Mucosa of stomach (tissue), 1 donor: ENCODE data around the gene SLC1A4.
"Not testable (repeated sequence)": the region's sequence is repeated elsewhere in the genome, so short reads cannot be mapped to it uniquely, and the experiment has no call there.

Experiments
- H3K27me3 ChIP-seq: one replicate; pipeline ENCODE4 v1.7.0; 2013; ENCODE audit warnings: mild to moderate bottlenecking, low read length; ENCODE audit not compliant: control insufficient read depth, insufficient read depth
- H3K36me3 ChIP-seq: one replicate; pipeline ENCODE4 v1.7.0; 2013; ENCODE audit warnings: low read length; ENCODE audit not compliant: control insufficient read depth, insufficient read depth
- H3K4me1 ChIP-seq: one replicate; pipeline ENCODE4 v1.7.0; 2013; ENCODE audit warnings: mild to moderate bottlenecking, low read length; ENCODE audit not compliant: control insufficient read depth, insufficient read depth
- H3K4me3 ChIP-seq: one replicate; pipeline ENCODE4 v1.7.0; 2013; ENCODE audit warnings: low read length
- H3K9ac ChIP-seq: one replicate; pipeline ENCODE4 v1.7.0; 2013; ENCODE audit warnings: mild to moderate bottlenecking, low read length, moderate library complexity
- H3K9me3 ChIP-seq: one replicate; pipeline ENCODE4 v1.7.0; 2013; ENCODE audit warnings: mild to moderate bottlenecking, low read length, moderate library complexity; ENCODE audit not compliant: control insufficient read depth
- donor health status: Pancreatic carcinoma.

SLC1A4 gene

DNA sequence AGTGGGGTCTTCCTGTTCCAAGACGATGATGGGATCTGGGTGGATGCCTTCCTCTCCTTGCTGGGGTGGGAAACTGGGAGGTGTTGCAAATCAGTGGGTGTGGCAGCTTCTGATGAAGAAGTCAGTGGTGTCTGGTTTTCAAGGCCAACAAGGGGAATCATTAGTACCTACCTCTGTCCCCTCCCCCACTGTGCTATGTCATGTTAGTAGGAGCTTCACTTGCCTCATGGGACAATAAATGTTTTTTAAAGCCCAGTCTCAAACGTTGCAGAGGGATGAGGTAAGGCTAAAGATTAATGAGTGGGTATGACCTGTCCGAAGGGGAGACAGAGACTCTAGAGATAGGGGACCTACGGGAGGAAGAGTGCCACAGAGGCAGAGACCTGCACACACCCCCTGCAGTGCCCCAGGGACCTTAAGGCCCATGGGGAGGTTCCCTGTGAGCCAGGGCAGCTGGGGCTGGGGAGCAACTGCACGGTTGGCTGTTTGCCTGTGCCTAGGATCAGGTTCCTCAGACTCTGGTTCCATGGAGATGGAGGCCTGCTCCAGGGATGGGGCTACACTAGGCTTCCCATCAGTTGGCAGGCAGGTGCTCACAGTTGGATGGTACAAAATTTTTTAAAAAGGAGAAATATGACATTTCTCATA is 37.8 kb upstream of the SLC1A4 start:
- no peaks in the 10 kb centered on the region for H3K27me3 ChIP-seq
- H3K4me3 ChIP-seq, result no peak overlapping the region
- H3K9me3 ChIP-seq, result no peaks in the 10 kb centered on the region
- no peak overlapping the region for H3K9ac ChIP-seq
- H3K4me1 ChIP-seq, result no peaks in the 10 kb centered on the region
- H3K36me3 ChIP-seq, result no peaks in the 10 kb centered on the region

- Histone ChIP-seq H3K4me1 (no peaks in the 10 kb centered on the region), H3K9ac (no peak overlapping the region), H3K9me3 (no peaks in the 10 kb centered on the region), H3K4me3 (no peak overlapping the region), H3K36me3 (no peaks in the 10 kb centered on the region), H3K27me3 (no peaks in the 10 kb centered on the region)
Observed at GRCh38 chr2:64952096-64952495, 37.1 kb upstream of the SLC1A4 start.

DNA sequence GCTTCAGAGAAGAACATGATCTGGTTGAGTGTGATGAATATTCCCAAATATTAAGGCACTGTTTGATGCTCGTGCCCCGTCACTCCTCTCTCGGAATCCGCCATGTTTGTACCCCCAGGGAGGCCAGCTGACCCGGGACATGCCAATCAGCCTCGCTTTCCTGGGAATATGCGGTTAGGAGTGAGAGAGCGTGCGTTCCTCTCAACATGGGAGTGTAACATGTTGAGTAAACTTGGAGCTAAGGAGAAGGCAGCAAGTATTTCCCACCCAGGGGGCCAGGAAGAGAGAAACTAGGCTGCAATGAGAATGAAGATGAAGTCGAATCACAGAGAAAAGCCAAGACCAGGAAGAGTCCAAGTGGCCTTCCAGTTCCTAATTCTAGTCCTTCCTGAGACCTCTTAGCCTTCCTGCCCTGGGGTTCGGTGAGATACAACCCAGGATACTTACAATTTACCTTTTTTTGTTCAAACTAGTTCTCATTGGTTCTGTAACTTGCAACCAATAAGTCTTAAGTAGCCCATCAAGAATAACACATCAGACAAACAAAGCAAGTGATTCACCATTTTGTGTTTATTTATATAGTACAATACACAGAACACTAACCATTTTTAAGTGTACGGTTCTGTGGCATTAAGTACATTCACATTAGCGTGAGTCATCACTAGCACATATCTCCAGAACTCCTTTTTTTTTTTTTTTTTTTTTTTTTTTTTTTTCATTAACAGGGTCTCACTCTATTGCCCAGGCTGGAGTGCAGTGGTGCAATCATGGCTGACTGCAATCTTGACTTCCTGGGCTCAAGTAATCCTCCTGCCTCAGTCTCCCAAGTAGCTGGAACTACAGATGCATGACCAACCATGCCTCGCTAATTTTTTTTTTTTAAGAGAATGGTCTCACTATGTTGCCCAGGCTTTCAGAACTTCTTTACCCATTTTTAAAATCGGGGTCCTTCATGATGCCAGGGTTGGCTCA is 36.4 kb upstream of the SLC1A4 start:
- Histone ChIP-seq H3K4me3 (no peak overlapping the region), H3K9me3 (no peaks in the 10 kb centered on the region), H3K27me3 (no peaks in the 10 kb centered on the region), H3K4me1 (no peaks in the 10 kb centered on the region), H3K9ac (no peak overlapping the region), H3K36me3 (no peaks in the 10 kb centered on the region)

DNA sequence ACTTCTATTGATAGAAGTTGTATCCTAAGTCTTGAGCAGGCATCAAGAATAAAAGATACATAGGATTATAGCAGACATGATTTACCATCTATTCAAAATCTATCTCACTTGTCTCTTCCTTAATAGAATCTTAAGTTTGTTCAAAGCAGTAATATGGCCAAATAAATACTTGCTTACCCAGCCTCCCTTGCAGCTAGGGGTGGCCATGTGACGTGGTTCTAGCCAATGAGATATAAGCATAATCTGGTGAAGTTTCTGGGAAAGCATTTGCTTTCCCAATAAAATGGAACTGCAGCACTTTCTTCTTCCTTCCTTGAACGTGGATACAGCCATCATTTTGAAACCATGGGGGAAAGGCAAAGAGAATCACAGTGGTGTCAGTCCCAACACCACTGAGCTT is 33.7 kb upstream of the SLC1A4 start:
- H3K4me3 ChIP-seq, result no peak overlapping the region
- H3K9me3 ChIP-seq, result no peaks in the 10 kb centered on the region
- H3K9ac ChIP-seq, result no peak overlapping the region
- H3K4me1 ChIP-seq, result no peaks in the 10 kb centered on the region
- H3K36me3 ChIP-seq, result no peaks in the 10 kb centered on the region
- no peaks in the 10 kb centered on the region for H3K27me3 ChIP-seq

DNA sequence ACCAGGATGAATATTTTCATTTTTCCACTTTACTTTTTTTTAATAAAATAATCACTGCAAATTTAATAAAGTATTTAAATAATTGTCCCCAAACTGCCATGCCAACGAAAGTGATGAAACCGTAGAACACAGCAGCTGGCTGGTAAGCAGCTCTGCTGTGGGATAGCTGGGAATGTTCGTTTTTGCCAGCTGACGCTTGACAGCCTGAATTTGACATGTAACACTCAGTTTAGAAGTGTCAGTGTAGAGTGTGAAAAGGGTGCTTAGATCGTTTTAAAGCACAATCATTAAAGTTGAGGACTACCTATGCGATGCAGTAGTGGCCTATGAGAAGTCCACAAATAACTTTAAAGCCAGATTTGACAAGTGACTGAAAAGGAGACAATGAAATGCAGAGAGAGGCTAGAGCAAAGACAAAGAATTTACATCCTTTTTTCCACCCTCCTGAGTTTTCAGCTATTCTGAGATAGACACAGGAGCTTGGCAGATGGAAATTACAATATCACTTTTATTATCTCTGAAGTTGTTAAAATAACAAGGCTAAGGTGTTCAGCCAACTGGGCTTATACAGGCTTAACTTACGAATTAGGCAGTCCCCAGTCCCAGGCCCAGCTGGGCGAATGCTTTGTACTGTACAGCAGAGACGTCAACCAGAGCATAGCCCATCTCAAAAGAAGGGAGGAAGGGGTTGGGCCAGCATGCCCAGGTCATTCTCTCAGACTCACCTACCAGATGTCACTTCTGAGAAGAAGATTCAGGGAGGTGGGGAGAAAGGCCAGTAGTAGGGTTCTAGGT is 31.9 kb upstream of the SLC1A4 start:
- no peaks in the 10 kb centered on the region for H3K36me3 ChIP-seq
- no peak overlapping the region for H3K9ac ChIP-seq
- H3K4me3 ChIP-seq, result no peak overlapping the region
- H3K27me3 ChIP-seq, result no peaks in the 10 kb centered on the region
- no peaks in the 10 kb centered on the region for H3K4me1 ChIP-seq
- no peaks in the 10 kb centered on the region for H3K9me3 ChIP-seq

GRCh38 chr2:64958556-64958955 is 30.6 kb upstream of the SLC1A4 start:
- Histone ChIP-seq H3K9ac (no peak overlapping the region), H3K4me3 (no peak overlapping the region), H3K36me3 (no peaks in the 10 kb centered on the region), H3K4me1 (no peaks in the 10 kb centered on the region), H3K9me3 (no peaks in the 10 kb centered on the region), H3K27me3 (no peaks in the 10 kb centered on the region)

DNA sequence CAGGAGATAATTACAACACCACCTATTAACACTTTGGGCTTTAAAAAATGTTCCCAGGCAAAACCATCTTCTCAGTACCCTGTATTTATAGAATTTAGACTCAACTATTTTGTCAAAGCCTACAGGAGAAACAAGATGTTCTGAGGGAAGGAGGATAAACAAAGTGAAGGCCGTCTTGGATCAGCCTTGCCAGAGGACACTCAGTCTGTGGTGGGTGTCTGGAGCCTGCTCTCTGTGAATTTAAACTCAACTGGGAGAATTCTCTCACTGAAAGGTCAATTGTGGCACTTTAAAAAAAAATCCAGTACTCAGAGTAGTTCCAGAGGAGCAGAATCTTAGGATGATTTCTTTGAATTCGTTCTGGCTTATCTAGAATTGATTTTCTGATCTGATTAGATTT is 28.4 kb upstream of the SLC1A4 start:
- Histone ChIP-seq H3K36me3 (no peaks in the 10 kb centered on the region), H3K4me3 (no peak overlapping the region), H3K9me3 (no peaks in the 10 kb centered on the region), H3K27me3 (no peaks in the 10 kb centered on the region), H3K4me1 (no peaks in the 10 kb centered on the region), H3K9ac (no peak overlapping the region)

- not testable (repeated sequence) for H3K36me3 ChIP-seq, H3K4me1 ChIP-seq, H3K9me3 ChIP-seq, H3K9ac ChIP-seq, H3K27me3 ChIP-seq, H3K4me3 ChIP-seq
Observed at GRCh38 chr2:64963138-64963537, 26.1 kb upstream of the SLC1A4 start.

- H3K9ac ChIP-seq, result no peak overlapping the region
- H3K27me3 ChIP-seq, result no peaks in the 10 kb centered on the region
- H3K9me3 ChIP-seq, result no peaks in the 10 kb centered on the region
- H3K36me3 ChIP-seq, result no peaks in the 10 kb centered on the region
- H3K4me3 ChIP-seq, result no peak overlapping the region
- no peaks in the 10 kb centered on the region for H3K4me1 ChIP-seq
Observed at GRCh38 chr2:64963719-64964118, 25.5 kb upstream of the SLC1A4 start.

- Histone ChIP-seq H3K9me3 (no peaks in the 10 kb centered on the region), H3K27me3 (no peaks in the 10 kb centered on the region), H3K4me3 (no peak overlapping the region), H3K36me3 (no peaks in the 10 kb centered on the region), H3K9ac (no peak overlapping the region), H3K4me1 (no peaks in the 10 kb centered on the region)
Observed at GRCh38 chr2:64966017-64966416, 23.2 kb upstream of the SLC1A4 start.

DNA sequence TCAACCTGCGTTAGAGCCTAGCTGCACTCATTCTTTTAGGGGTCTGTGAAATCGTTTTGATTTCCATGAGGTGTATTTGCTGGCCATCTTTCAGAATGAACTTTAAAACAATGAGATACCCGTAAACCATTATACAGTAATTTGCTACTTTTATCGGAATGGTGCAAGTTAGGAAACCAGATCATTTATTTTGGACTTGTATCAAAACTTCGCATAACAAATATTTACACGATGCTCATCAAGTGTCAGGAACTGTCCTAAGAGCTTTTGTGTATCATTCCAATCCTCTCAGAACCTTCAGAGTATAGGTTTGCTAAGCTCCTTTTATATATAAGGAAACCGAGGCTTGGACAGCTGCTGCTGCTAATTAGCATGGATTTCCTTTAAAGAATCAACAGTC is 22.4 kb upstream of the SLC1A4 start:
- Histone ChIP-seq H3K9ac (no peak overlapping the region), H3K9me3 (no peaks in the 10 kb centered on the region), H3K4me3 (no peak overlapping the region), H3K4me1 (no peaks in the 10 kb centered on the region), H3K36me3 (no peaks in the 10 kb centered on the region), H3K27me3 (no peaks in the 10 kb centered on the region)

DNA sequence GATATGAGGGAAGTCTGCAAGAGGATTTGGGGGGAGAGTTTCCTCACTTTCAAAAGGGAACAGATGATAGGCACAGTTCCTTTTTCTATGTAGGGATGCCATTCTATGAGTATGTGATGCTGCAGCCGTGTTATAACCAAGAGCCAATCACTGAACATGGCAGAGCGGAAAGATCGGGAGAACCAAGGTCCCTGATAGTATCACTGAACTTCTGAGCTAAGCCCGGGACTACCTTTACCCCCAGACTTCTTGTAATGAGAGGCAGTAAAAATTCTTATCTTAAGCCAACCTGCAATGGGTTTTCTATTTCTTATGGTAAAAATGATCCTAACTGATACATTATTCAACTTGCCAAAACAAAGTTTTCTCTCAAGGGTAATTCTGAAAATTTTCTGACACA is 21.6 kb upstream of the SLC1A4 start:
- Histone ChIP-seq H3K27me3 (no peaks in the 10 kb centered on the region), H3K9me3 (no peaks in the 10 kb centered on the region), H3K36me3 (no peaks in the 10 kb centered on the region), H3K4me3 (no peak overlapping the region), H3K9ac (no peak overlapping the region), H3K4me1 (no peaks in the 10 kb centered on the region)
